Gastroesophageal sphincter (tissue), 4 donors: Measurements from ENCODE around the gene DUOX2. TPM values are rescaled to one million over a fixed set of nuclear protein-coding genes. Genes with fewer than 3 reads are reported as not detected.

Experiments used
- ATAC-seq: fragments of 150-250 bp; one replicate; pipeline ENCODE4 v1.9.1; 2016; ENCODE audit warnings: mild to moderate bottlenecking, moderate library complexity
- H3K27ac ChIP-seq, 4 donors: fragments of 200-600 bp; sonication (generic) in 3 of 4; 1 replicate in 3 of 4; 2 replicates in 1 of 4; pipeline ENCODE4 v1.5.1; 2016 to 2019
- H3K27me3 ChIP-seq: fragments of 200-600 bp; sonication (generic); one replicate; pipeline ENCODE4 v1.5.1; 2019
- H3K36me3 ChIP-seq, 2 donors: fragments of 200-600 bp; sonication (generic); one replicate each; pipeline ENCODE4 v1.5.1; 2019; ENCODE audit warnings: control low read depth in 1 of 2
- H3K4me1 ChIP-seq, 3 donors: fragments of 200-600 bp; sonication (generic); 1 replicate in 2 of 3; 2 replicates in 1 of 3; pipeline ENCODE4 v1.5.1; 2016 to 2019; ENCODE audit warnings: control low read depth in 2 of 3
- H3K4me3 ChIP-seq, 2 donors: fragments of 200-600 bp; sonication (generic); one replicate each; pipeline ENCODE4 v1.5.1; 2019; ENCODE audit warnings: mild to moderate bottlenecking in 1 of 2, moderate library complexity in 1 of 2
- H3K9me3 ChIP-seq, 3 donors: fragments of 200-600 bp; sonication (generic); one replicate each; pipeline ENCODE4 v1.5.1; 2017 to 2019; ENCODE audit warnings: control low read depth in 2 of 3
- EP300 ChIP-seq: sonication (generic); formaldehyde crosslinking; IDR thresholded peaks from one replicate; pipeline ENCODE4 v1.6.1; 2017; ENCODE audit warnings: antibody characterized with exemption, mild to moderate bottlenecking
- POLR2A ChIP-seq, 2 donors: fragments of 450-650 bp; IDR thresholded peaks; one replicate each; pipeline ENCODE4 v1.6.1; 2017; ENCODE audit warnings: antibody characterized with exemption in 2 of 2, mild to moderate bottlenecking in 2 of 2, moderate library complexity in 1 of 2
- POLR2AphosphoS5 ChIP-seq: sonication (generic); formaldehyde crosslinking; IDR thresholded peaks from one replicate; pipeline ENCODE4 v1.6.1; 2017; ENCODE audit warnings: antibody characterized with exemption
- WGBS, 2 donors: methylation state at CpG; one replicate each; pipeline ENCODE4 v1.1.5; 2018; ENCODE audit warnings: low coverage in 1 of 2; 5-methylcytosine and 5-hydroxymethylcytosine counted together
- total RNA-seq, 4 donors: library from RNA; depleted of rRNA; stranded (reverse); fragments of >200 nt; gene quantifications; one replicate each; pipeline ENCODE4 v1.1.0, GENCODE V29; 2016
- TF ChIP-seq, protein P1 (sequence below), 4 experiments: fragments of 200-600 bp in 2 of 4; fragments of 450-650 bp in 2 of 4; sonication (generic) in 1 of 4; IDR thresholded peaks; one replicate each; pipeline ENCODE4 v1.5.1; 2017 to 2019; ENCODE audit warnings: antibody characterized with exemption in 4 of 4, mild to moderate bottlenecking in 2 of 4, moderate library complexity in 2 of 4

Gene DUOX2
- total RNA-seq, 4 donors from 2014 or later = 0.13 to 1.5 (median 0.54) TPM

DNA sequence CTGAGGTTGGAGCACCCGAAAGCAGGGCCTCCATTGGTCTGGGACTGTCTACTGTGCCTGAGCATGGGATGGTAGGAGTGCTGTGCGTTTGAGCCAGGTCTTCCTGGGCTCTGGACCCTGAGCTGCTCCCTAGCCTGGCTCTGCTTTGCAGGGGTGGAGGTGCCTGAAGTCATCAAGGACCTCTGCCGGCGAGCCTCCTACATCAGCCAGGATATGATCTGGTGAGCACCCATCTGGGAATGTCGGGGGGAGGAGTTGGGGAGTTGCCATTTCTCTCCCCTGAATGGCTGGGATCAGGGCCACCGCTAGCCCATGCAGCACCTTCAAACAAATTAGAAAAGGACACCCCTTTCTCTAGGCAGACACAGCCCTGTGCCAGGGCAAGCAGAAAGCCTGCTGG is 36.5 kb upstream of the DUOX2 start:
- no peak for ATAC-seq
- Histone ChIP-seq H3K27me3 (no peaks in the 10 kb centered on the region), H3K4me3 (no peak overlapping the region), H3K36me3 (peaks cover 0 to 21% of the 10 kb centered on the region in 2 donors), H3K9me3 (no peaks in the 10 kb centered on the region), H3K4me1 (no peaks in the 10 kb centered on the region), H3K27ac (no peak overlapping the region)
- 90% methylated on average over 2 of the region's 6 CpGs; no CpG with 5 or more reads in 1 of the 2 donors for WGBS, 2 donors
- TF ChIP-seq POLR2A (IDR thresholded peaks at IDR 0.05) (no peak), POLR2AphosphoS5 (no peak), EP300 (no peak)
- TF ChIP-seq, protein P1, sequence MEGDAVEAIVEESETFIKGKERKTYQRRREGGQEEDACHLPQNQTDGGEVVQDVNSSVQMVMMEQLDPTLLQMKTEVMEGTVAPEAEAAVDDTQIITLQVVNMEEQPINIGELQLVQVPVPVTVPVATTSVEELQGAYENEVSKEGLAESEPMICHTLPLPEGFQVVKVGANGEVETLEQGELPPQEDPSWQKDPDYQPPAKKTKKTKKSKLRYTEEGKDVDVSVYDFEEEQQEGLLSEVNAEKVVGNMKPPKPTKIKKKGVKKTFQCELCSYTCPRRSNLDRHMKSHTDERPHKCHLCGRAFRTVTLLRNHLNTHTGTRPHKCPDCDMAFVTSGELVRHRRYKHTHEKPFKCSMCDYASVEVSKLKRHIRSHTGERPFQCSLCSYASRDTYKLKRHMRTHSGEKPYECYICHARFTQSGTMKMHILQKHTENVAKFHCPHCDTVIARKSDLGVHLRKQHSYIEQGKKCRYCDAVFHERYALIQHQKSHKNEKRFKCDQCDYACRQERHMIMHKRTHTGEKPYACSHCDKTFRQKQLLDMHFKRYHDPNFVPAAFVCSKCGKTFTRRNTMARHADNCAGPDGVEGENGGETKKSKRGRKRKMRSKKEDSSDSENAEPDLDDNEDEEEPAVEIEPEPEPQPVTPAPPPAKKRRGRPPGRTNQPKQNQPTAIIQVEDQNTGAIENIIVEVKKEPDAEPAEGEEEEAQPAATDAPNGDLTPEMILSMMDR (IDR thresholded peaks at IDR 0.05) = no peak

DNA sequence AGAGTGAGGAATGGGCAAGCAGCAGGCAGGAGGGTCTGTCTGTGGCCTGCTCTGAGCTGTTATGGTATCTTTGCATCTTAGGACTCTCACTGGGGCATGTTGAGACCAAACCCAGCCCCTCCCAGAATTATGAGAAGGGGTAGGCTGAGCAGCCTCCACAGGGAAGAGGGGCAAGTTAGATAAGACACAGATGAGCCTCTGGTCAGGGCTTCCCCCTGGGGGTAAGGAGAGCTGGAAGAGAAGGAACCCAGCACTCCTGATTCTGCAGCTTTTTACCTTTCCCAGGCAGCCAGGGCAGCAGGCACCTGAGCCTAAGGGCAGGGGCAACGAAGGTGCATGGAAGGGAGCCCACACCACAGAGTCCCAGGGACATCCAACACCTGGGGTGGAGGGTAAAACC is 35.1 kb upstream of the DUOX2 start:
- Histone ChIP-seq H3K27ac (no peak overlapping the region), H3K4me1 (no peaks in the 10 kb centered on the region), H3K27me3 (peaks cover 6% of the 10 kb centered on the region), H3K36me3 (peaks cover 0 to 21% of the 10 kb centered on the region in 2 donors), H3K9me3 (no peaks in the 10 kb centered on the region), H3K4me3 (no peak overlapping the region)
- TF ChIP-seq POLR2A (IDR thresholded peaks at IDR 0.05) (no peak), POLR2AphosphoS5 (no peak)
- TF ChIP-seq, protein P1 (IDR thresholded peaks at IDR 0.05) = no peak
- no peak for ATAC-seq
- WGBS, 2 donors = 75 to 100% methylated on average over 1 of the region's 1 CpG

DNA sequence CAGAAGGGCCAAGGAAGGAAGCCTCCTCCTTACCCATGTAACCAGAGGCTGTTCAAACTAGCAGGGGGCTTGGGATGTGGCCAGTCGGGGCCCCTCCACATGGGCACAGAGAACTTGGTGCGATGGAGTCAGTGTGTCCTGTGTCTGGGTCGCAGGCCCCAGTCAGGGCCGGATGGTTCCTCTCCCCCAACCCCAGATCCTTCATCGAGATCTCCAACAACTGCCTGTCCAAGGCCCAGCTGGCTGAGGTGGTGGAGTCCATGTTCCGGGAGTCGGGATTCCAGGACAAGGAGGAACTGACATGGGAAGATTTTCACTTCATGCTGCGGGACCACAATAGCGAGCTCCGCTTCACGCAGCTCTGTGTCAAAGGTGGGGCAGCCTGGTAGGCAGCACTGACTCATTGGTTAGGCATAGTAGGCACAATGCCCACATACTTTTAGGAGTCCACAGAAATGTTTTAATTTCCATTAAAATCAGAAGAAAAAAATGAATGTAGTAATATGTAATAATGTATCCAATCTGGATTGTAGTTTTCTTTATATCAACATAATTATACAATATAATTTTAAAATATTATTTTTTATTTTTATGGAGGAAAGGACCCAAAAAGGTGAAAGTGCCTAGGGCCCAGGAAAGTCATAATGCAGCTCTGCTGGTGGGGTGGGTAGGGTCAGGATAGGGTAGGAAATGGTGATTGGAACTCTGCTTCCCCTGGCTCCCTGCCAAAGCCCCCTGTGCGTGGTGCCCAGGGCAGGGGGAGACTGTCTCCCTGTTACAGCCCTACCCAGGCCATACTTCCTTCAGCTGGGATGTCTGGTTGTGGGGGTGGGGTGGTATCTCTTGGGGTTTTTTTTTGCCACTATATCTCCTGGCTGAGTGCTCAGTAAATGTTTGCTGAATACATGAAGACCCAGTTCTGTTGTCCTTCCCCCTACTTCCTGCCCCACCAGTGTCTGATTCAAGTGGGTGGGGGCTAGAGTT is 34.4 kb upstream of the DUOX2 start:
- peaks cover 0 to 21% of the 10 kb centered on the region in 2 donors for H3K36me3 ChIP-seq
- no peak overlapping the region for H3K27ac ChIP-seq
- peaks cover 10% of the 10 kb centered on the region for H3K27me3 ChIP-seq
- no peak for ATAC-seq
- WGBS, 2 donors = 76 to 100% methylated on average over 2 to 6 of the region's 12 CpGs
- H3K4me3 ChIP-seq = no peak overlapping the region
- TF ChIP-seq EP300 = no peak
- no peak for TF ChIP-seq POLR2A (IDR thresholded peaks at IDR 0.05)
- TF ChIP-seq, protein P1 (IDR thresholded peaks at IDR 0.05) = no peak
- TF ChIP-seq POLR2AphosphoS5 = no peak
- no peaks in the 10 kb centered on the region for H3K4me1 ChIP-seq
- no peaks in the 10 kb centered on the region for H3K9me3 ChIP-seq

DNA sequence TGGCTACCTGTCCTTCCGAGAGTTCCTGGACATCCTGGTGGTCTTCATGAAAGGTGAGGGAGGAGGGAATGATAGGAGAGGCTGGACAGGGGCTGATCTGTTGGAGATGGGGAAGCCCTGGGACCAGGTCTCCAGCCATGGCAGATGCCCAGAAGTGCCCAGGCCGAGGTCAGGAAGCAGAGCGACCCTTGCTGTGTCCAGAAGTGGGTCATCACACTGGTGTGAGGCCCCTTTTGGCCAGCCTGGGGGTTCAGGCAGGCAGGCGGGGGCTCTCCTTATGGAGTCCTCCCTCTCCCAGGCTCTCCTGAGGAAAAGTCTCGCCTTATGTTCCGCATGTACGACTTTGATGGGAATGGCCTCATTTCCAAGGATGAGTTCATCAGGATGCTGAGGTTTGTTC is 33.6 kb upstream of the DUOX2 start:
- 88% methylated on average over 3 of the region's 7 CpGs; no CpG with 5 or more reads in 1 of the 2 donors for WGBS, 2 donors
- Histone ChIP-seq H3K36me3 (peaks cover 0 to 20% of the 10 kb centered on the region in 2 donors), H3K4me3 (no peak overlapping the region), H3K27ac (no peak overlapping the region), H3K27me3 (peaks cover 14% of the 10 kb centered on the region), H3K4me1 (no peaks in the 10 kb centered on the region), H3K9me3 (no peaks in the 10 kb centered on the region)
- no peak for ATAC-seq
- no peak for TF ChIP-seq POLR2AphosphoS5

DNA sequence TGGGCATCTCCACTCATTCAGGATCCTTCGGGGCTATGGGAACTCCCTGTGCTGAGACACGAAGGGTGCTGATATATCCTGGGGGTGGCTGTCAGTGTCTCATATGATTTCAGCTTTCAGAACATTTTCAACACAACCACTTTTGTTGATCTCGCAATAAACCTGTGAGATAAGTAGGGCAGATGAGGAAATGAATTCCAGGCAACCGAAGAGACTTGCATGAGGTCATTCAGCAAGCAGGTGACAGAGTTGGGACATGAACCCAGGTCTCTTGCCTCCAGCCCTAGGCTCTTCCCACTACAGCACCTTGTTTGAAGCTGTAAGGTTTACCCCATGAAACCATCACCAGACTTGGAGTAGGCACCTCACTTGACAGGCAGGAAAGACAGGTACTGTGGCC is 32.4 kb upstream of the DUOX2 start:
- TF ChIP-seq, protein P1 (IDR thresholded peaks at IDR 0.05) = no peak
- no peak for TF ChIP-seq EP300
- ATAC-seq = no peak
- WGBS, 2 donors = 91 to 100% methylated on average over 3 to 4 of the region's 4 CpGs
- Histone ChIP-seq H3K27me3 (peaks cover 22% of the 10 kb centered on the region), H3K27ac (no peak overlapping the region), H3K9me3 (no peaks in the 10 kb centered on the region), H3K4me3 (no peak overlapping the region), H3K4me1 (no peaks in the 10 kb centered on the region), H3K36me3 (peaks cover 0 to 8% of the 10 kb centered on the region in 2 donors)
